GM11168 (cell line): Measurements from ENCODE around the gene TOPBP1.

Source experiments
- in situ Hi-C: fragments of 300-500 bp; cut with MboI; formaldehyde crosslinking; loops from one replicate; pipeline ENCODE4 v1.12.0; 2022; ENCODE audit warnings: low sequenced_read_pairs; ENCODE audit not compliant: unreplicated experiment

Gene TOPBP1

GRCh38 chr3:133620066-133620784, 41.5 kb downstream of the TOPBP1 start:
- in situ Hi-C loops: no loop called here

- in situ Hi-C loops: no loop called here
These were observed 50.2 kb downstream of the TOPBP1 start for GRCh38 chr3:133611534-133611933.

- in situ Hi-C loops: no loop called here
These were observed 51.7 kb downstream of the TOPBP1 start for GRCh38 chr3:133610031-133610430.

- in situ Hi-C loops: no loop called here
These were observed 53.4 kb downstream of the TOPBP1 start for GRCh38 chr3:133608388-133608787.

GRCh38 chr3:133607816-133608215, 53.9 kb downstream of the TOPBP1 start:
- in situ Hi-C loops: no loop called here

- in situ Hi-C loops: no loop called here
These were observed 54.8 kb downstream of the TOPBP1 start for GRCh38 chr3:133606902-133607301.

- in situ Hi-C loops: no loop called here
These were observed 55.4 kb downstream of the TOPBP1 start for GRCh38 chr3:133606342-133606741.

GRCh38 chr3:133600572-133601081, 61.1 kb downstream of the TOPBP1 start:
- in situ Hi-C loops: no loop called here

- in situ Hi-C loops: no loop called here
These were observed 62.5 kb downstream of the TOPBP1 start for GRCh38 chr3:133599280-133599679.

- in situ Hi-C loops: no loop called here
These were observed 63.3 kb downstream of the TOPBP1 start for GRCh38 chr3:133598405-133598804.

GRCh38 chr3:133595341-133595740, 66.4 kb downstream of the TOPBP1 start:
- in situ Hi-C loops: no loop called here

- in situ Hi-C loops: no loop called here
These were observed 68.5 kb downstream of the TOPBP1 start for GRCh38 chr3:133593243-133593642.

GRCh38 chr3:133592843-133593242, 68.9 kb downstream of the TOPBP1 start:
- in situ Hi-C loops: no loop called here

GRCh38 chr3:133591271-133591742, 70.4 kb downstream of the TOPBP1 start:
- in situ Hi-C loops: no loop called here

- in situ Hi-C loops: no loop called here
These were observed 72.2 kb downstream of the TOPBP1 start for GRCh38 chr3:133589503-133589902.

GRCh38 chr3:133588784-133589465, 72.8 kb downstream of the TOPBP1 start:
- in situ Hi-C loops: no loop called here

GRCh38 chr3:133588035-133588434, 73.7 kb downstream of the TOPBP1 start:
- in situ Hi-C loops: no loop called here

GRCh38 chr3:133583396-133583795, 78.3 kb downstream of the TOPBP1 start:
- in situ Hi-C loops: no loop called here

- in situ Hi-C loops: no loop called here
These were observed 83.1 kb downstream of the TOPBP1 start for GRCh38 chr3:133578548-133579191.

GRCh38 chr3:133576169-133576568, 85.6 kb downstream of the TOPBP1 start:
- in situ Hi-C loops: no loop called here

GRCh38 chr3:133575086-133575485, 86.7 kb downstream of the TOPBP1 start:
- in situ Hi-C loops: no loop called here
